GM06990 (cell line): ENCODE results near the gene WIPF3.
"Not testable (repeated sequence)": the region's sequence is repeated elsewhere in the genome, so short reads cannot be mapped to it uniquely, and the experiment has no call there.

Experiments
- DNase-seq: peaks from one replicate; pipeline ENCODE4 v3.0.0-alpha.2; 2011; ENCODE audit not compliant: insufficient read length; ENCODE audit errors: extremely low read depth
- H3K27me3 ChIP-seq: replicated peaks from 2 replicates; pipeline ENCODE4 v1.6.0; 2011; ENCODE audit warnings: low read length; ENCODE audit not compliant: control insufficient read depth, insufficient read depth
- H3K36me3 ChIP-seq: 2 replicates; pipeline ENCODE4 v1.5.1; 2011; ENCODE audit warnings: low read length; ENCODE audit not compliant: control insufficient read depth, insufficient read depth
- H3K4me3 ChIP-seq: replicated peaks from 2 replicates; pipeline ENCODE4 v1.5.1; 2011; ENCODE audit warnings: low read depth, mild to moderate bottlenecking, control low read depth, low read length
- CTCF ChIP-seq: IDR thresholded peaks from 2 replicates; pipeline ENCODE4 v1.5.1; 2011; ENCODE audit warnings: low read length, control low read depth, mild to moderate bottlenecking, inconsistent platforms; ENCODE audit not compliant: insufficient read depth, poor library complexity, severe bottlenecking

The WIPF3 gene

GRCh38 chr7:29885626-29886025 is 79.3 kb downstream of the WIPF3 start:
- DNase-seq = no peak
- H3K4me3 ChIP-seq = no peak overlapping the region
- no peaks in the 10 kb centered on the region for H3K36me3 ChIP-seq
- TF ChIP-seq CTCF = no peak
- no peaks in the 10 kb centered on the region for H3K27me3 ChIP-seq

GRCh38 chr7:29886827-29887226 is 80.5 kb downstream of the WIPF3 start:
- no peaks in the 10 kb centered on the region for H3K27me3 ChIP-seq
- H3K4me3 ChIP-seq = no peak overlapping the region
- no peak for DNase-seq
- no peak for TF ChIP-seq CTCF
- H3K36me3 ChIP-seq = no peaks in the 10 kb centered on the region

GRCh38 chr7:29888006-29888405 is 81.7 kb downstream of the WIPF3 start:
- no peak overlapping the region for H3K4me3 ChIP-seq
- no peaks in the 10 kb centered on the region for H3K36me3 ChIP-seq
- DNase-seq = no peak
- no peak for TF ChIP-seq CTCF
- H3K27me3 ChIP-seq = no peaks in the 10 kb centered on the region

- DNase-seq = no peak
- TF ChIP-seq CTCF = no peak
- H3K4me3 ChIP-seq = no peak overlapping the region
- H3K27me3 ChIP-seq = no peaks in the 10 kb centered on the region
- no peaks in the 10 kb centered on the region for H3K36me3 ChIP-seq
Observed at GRCh38 chr7:29889288-29889687, 83.0 kb downstream of the WIPF3 start.

GRCh38 chr7:29890251-29890650 is 83.9 kb downstream of the WIPF3 start:
- H3K36me3 ChIP-seq = no peaks in the 10 kb centered on the region
- no peak for TF ChIP-seq CTCF
- no peak for DNase-seq
- H3K4me3 ChIP-seq = no peak overlapping the region
- no peaks in the 10 kb centered on the region for H3K27me3 ChIP-seq

GRCh38 chr7:29890786-29891185 is 84.5 kb downstream of the WIPF3 start:
- not testable (repeated sequence) for H3K36me3 ChIP-seq, H3K4me3 ChIP-seq, H3K27me3 ChIP-seq, DNase-seq
